GM21515 (cell line): ENCODE measurements around the gene RHOBTB3.
"Not testable (repeated sequence)": the region's sequence is repeated elsewhere in the genome, so short reads cannot be mapped to it uniquely, and the experiment has no call there.

Source experiments
- ATAC-seq: cut with Tn5 transposase; IDR thresholded peaks from one replicate; pipeline ENCODE4 v1.9.1; 2021; ENCODE audit not compliant: unreplicated experiment

RHOBTB3 gene

DNA sequence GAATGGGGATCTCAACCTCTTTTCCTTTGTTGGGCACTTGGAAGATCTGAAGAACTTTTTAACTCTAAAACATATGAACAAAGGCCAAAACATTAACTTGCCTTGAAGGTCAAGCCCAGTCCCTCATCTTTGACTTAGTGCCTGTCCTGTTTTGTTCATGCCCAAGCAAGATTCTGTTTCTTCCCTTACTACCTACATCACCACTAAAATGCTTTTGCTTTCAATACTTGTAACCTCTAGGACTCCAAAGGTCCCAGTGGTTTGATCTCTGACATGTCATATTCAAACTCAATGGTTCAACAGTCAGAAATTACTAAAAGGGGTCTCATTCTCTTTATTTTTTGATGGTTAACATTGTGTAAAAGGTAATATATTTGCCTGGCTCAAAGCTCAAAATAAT is 67.4 kb downstream of the RHOBTB3 start:
- no peak for ATAC-seq

DNA sequence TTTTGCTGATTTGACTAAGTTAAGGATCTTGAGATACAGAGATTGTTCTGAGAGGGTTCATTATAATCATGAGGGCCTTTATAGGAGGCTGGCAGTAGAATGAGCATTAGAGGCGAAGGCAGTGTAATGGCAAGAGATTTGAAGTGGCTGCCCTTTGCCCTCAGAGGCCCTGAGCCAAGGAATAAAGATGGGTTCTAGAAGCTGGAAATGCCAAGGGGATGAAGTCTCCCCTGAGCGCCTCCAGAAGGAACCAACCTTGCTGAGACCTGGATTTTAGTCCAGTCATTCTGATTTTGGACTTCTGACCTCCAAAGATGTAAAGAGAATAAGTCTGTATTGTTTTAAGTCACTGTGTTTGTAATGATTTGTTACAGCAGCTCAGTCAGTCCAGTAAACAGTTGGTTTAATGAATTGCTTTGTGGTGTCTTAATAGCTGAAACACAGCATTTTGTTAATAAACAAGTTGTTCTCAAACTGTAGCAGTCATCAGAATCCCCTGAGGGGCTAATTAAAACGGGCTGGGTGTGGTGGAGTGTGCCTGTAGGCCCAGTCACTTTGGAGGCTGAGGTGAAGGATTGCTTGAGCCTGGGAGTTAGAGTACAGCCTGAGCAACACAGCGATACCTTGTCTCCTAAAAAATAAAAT is 68.2 kb downstream of the RHOBTB3 start:
- ATAC-seq = no peak

DNA sequence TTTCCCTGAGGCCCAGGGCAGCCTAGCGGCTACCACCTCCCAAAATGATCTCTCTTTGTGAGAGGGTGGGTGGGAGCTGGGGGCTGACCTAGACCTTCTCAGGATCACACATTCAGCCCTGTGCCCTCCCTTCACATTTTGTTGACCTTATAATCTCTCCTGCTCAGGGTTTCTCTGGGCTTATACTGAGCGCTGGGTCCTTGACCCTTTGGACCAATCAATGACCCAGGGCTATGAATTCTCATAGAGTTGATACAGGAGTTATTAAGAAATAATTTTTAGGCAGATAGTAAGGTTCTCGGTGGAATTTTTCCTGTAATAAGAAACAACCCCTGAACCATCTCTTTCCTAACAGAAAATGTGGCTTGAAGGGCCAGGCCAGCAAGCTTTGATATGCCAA is 69.4 kb downstream of the RHOBTB3 start:
- no peak for ATAC-seq

DNA sequence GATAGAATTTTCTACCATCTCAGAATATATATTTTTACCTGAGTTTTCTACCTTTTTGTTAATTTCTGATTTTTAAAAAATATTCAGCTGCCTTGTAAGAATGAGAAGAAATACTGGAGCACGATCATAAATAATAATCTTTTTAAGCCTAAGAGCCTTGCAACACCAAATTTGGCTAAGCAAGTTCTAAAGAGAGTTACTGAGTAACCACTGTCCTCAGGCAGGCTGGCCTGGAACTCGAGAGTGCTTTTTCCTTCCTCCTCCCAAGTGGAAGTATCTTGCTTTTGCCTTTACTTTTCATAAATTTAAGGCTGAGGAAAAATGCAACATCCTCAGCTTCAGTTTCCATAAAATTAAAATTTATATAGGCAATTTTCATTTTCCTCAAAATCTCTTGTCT is 70.4 kb downstream of the RHOBTB3 start:
- no peak for ATAC-seq

DNA sequence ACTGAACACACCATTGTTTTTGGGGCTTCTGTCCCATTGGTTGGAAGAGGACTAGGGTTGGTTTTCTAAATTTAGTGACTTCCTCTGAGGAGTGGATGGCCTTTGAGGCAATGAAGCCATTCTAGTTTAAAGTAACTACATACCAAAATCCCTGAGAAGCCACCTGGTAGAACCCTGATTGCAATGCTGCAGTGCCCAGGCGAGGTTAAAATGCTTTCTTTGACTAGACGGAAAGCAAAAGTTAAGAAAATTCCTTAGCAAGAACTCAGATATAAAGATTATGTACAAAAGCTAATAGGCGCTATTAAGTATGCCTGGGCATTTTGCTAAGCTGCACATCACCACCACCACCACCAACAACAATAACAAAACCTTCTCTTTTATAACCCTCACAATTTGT is 70.8 kb downstream of the RHOBTB3 start:
- ATAC-seq = no peak

DNA sequence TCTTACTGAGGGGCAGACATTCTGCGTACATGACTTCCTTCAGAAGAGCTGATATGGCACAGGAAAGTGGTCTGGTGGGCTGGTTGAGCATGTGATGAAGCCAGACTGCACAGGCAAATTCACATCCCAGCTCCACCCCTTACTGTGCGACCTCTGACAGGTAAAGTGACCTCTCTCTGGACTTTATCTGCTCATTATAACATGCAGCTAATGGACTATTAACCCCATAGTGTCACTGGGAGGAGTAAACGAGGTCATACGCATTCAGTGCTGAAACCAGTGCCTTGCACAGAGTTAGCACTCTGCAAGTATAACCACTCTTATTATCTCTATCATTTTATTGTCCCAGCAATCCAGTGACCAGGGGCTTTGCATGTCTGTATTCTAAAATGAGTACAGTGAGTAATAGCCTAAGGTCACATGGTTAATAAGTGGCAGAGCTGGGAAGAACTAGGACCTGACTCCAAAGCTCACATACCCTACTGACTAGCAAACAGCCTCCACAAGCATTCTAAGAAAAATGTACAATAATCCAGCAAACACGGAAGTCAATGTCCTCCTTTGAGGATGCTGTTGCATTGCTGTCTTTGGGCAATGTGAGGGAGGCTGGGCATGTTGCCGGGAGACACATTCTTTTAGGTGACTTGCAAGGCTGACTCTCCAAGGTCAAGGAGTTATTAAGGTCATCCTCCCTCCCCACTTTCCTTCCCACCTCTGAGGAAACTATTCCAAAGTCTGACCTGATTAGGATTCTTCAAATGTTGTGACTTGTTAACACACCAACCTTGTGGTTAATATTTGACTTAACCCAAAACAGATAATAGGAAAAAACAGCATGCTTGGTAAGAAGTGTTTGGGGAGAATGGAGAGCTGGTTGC is 72.4 kb downstream of the RHOBTB3 start:
- no peak for ATAC-seq

DNA sequence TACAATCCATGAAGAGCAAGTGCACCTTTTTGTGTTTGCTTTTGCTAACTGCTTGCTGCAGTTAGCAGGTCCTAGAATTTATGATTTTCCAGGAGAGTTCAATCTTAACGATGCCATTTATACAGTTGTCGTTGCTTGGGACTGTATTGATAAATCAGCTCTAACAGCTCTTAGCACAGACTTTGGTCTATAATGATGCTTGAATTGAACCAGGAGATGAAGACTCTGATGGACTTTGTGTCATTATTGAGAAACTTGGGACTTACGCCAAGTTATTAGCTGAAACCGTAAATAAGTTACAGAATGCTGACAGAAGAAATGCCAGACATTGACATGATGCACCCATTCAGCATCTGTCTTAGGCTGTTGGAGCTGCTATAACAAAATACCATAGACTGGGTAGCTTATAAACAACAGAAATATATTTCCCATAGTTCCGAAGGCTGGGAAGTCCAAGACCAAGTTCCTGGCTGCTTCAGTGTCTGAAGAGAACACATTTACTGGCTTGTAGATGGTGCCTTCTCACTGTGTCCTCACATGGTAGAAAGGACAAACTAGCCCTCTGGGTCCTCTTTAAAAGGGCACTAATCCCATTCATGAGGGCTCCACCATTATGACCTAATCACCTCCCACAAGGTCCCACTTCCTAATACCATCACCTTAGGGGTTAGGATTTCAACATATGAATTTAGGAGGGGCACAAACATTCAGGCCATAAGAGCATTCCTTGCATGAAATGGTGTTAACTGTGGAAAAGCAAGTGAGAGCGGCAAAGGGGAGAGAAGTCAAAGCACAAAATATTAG is 73.8 kb downstream of the RHOBTB3 start:
- ATAC-seq = no peak

DNA sequence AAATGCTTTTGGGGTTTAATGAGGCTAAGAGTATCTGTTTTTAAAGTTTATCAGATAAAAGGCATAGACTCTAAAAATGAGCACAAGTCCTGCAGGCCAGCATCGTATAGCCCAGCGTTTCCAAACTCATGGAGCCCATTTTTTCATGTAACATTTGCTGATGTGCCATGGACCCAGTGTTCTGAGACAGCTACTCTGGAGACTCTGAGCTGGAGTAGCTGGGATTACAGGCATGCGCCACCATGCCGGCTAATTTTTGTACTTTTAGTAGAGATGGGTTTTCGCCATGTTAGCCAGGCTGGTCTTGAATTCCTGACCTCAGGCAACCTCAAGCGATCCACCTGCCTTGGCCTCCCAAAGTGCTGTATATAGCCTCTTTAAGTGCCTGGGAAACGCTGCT is 75.6 kb downstream of the RHOBTB3 start:
- ATAC-seq = no peak

DNA sequence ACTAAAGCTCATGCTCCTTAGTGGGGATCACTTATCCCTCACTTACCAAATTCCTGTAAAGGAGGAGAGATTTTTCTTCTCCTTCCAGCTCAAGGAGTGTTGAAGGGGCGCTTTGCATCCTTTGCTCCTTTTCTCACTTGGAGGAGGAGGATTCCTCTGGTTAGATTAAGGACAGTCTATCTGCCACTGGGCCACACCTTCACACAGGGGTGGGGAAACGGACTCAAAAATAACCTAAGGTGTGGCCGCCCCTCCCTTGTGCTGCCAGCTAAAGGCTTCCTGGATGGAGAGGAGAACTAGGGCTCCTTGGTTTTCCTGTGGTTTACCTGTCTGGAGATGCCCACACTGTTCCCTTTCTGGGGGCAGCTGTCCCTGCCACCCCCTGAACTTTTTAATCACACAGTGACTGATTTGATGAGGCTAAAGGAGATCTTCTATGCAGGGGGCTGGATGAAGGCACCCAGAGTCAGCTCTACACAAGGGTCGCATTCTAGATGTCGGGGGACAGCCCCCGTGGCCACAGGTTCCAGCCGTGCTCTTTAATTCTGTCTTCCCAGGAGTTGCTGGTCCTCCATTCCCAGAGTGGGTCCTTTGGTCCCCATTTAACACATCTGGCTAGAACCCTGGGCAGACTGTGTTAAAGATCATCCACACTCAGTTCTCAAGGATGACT is 77.0 kb downstream of the RHOBTB3 start:
- ATAC-seq = no peak

DNA sequence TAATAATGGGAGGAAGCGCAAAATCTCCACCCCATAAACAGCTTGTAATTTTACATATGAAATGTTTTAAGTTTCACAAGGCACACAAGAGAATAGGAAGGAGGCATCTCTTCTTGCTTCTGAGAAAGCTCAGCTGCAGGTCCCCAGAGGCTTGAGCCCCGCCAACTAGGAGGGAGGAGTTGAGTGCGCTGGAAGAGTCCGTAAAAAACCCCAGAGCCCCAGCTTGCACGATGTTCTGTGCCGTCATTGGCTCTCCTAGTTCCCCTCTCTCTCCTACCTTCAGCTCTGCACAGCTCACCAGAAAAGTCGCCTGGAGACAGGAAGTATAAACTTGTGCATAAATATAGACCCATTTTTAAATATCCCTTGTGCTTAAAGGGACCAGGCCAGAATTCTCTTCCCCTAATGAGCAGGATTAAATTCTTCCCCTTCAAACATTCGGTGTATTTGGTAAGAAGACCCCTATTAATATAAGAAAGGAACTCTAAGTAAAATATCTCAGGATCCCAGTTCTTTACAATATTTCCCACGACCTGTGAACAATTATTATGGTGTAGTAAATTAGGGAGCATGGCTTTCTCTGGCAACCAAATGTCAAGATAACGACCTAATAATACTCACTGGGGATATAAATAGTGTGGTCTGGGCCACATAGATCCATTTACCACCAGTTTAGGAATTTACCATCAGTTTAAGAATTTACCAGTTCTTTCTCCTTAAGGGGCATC is 77.7 kb downstream of the RHOBTB3 start:
- ATAC-seq = peak; percentile 100

DNA sequence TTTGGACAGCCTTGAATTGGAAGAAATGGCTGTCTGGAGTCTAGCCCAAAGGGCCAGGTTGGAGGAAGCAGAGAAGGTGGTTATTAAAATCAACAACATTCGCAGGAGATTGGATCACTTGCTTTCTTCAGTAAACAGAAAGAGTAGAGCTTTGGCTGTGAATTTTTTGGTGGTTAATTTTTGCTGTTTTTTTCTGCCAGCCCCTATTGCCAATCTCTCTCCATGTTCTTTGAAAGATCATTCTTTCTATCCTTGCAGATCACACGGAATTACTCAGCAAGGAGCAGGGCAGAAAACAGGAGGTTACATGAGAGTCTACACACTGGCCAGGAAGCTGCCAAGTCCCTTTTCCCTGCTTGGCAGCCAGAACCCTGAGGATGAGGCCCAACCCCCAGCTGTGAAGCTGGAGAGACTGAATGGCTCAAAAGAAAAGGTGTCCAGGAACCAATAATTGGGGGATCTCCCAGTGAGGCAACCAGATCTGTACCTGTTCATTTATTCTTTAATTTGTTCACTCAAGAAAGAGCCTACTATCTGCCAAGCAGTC is 78.4 kb downstream of the RHOBTB3 start:
- ATAC-seq = no peak

DNA sequence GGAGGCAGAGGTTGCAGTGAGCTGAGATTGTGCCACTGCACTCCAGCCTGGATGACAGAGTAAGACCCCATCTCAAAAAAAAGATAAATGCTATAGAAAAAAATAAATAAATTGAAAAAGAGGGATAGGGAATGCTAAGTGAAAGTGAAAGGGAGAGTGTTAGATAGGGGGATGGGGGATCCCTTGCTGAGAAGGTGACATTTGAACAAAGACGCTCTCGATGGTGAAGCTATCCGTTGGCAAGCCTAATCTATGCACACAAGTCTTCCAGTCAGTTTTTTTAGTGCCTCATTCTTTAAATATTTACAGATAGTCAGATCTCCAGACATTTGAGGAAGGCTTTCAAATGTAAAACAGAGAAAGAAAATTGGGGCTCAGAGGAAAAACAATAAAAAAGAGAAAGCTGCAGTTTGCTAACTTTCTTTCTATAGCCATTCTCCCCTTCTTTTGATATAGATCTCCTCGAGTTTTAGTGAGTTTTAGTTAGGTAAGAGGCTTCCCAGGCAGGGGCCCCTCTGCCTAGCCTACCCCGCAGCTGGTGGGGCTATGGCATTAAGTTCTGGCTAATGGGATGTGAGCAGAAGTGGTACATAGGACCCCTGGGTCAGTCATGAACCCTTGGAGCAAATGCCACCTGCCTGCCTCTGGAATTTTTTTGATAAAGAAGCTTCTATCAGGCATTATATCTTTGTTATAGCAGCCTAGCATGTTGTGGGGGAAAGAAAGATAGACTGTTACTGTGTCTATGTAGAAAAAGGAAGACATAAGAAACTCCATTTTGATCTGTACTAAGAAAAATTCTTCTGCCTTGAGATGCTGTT is 79.4 kb downstream of the RHOBTB3 start:
- no peak for ATAC-seq

DNA sequence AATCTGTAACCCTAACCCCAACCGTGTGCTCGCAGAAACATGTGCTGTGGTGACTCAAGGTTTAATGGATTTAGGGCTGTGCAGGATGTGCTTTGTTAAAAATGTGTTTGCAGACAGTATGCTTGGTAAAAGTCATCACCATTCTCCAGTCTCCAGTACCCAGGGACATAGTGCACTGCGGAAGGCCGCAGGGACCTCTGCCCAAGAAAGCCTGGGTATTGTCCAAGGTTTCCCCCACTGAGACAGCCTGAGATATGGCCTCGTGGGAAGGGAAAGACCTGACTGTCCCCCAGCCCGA is 79.9 kb downstream of the RHOBTB3 start:
- ATAC-seq = not testable (repeated sequence)

DNA sequence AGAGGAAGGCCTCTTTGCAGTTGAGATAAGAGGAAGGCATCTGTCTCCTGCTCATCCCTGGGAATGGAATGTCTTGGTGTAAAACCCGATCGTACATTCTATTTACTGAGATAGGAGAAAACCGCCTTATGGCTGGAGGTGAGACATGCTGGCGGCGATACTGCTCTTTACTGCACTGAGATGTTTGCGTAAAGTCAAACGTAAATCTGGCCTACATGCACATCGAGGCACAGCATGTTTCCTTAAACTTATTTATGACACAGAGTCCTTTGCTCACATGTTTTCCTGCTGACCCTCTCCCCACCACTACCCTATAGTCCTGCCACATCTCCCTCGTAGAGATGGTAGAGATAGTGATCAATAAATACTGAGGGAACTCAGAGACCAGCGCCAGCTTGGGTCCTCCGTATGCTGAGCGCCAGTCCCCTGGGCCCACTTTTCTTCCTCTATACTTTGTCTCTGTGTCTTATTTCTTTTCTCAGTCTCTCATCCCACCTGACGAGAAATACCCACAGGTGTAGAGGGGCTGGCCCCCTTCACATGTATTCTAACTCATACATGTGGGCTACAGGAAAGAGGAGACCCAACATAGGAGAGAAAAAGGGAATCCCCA is 80.4 kb downstream of the RHOBTB3 start:
- ATAC-seq = not testable (repeated sequence)

DNA sequence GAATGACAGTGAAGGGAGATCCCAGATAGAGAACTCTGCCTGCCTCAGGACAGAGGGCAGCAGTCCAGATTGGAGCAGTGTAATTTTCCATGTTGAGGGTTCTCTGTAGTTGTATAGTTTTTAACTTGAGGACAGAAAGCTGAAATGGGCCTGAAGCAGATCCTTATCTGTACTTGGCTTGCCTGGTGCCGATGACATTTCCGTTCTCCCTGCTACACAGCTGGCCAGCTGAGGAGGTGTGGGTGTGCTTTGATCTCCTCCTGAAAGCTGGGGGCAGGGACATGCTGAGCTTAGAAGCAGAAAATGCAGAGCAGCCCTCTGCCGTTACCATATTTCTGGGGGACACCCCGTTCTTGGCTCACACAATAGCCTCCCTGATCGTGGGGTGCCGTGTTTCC is 80.9 kb downstream of the RHOBTB3 start:
- no peak for ATAC-seq

DNA sequence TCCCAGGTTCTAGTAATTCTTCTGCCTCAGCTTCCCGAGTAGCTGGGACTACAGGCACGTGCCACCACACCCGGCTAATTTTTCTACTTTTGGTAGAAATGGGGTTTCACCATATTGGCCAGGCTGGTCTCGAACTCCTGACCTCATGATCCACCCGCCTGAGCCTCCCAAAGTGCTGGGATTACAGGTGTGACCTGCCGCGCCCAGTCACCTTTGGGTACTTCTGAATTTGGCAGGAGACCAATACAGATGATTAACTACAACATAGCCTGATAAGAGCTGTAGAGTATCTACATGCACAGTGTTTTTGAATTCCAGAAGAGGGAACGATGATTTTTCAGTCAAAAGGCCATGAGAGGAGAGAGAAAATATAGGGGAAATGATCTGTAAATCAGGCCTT is 81.9 kb downstream of the RHOBTB3 start:
- ATAC-seq = not testable (repeated sequence)

DNA sequence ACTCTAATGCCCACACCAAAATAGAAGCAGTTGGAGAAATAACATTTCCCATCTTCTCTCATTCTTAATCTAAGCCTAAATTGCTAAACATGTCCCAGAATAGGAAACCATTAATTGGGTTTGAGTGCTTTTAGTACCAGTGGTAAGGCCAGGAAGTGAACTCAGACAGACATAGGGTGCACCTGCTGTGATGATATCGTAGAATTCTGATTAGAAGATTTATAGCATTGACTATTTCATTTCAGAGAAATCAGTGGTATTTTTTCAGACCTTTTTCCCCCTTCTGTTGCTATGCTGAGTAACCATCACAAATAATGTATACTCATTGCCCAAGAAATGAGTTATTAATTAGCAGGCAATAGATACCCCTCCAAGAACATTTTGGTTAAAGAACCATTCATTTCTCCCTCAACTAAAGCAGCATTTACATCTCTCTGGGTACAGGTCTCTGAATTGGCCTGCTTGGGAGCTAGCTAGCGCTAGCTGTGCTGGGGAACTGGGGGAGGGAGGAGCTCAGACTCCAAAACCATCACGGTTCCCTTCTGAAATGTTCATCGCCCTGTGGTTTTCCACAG is 84.1 kb downstream of the RHOBTB3 start:
- ATAC-seq = no peak

DNA sequence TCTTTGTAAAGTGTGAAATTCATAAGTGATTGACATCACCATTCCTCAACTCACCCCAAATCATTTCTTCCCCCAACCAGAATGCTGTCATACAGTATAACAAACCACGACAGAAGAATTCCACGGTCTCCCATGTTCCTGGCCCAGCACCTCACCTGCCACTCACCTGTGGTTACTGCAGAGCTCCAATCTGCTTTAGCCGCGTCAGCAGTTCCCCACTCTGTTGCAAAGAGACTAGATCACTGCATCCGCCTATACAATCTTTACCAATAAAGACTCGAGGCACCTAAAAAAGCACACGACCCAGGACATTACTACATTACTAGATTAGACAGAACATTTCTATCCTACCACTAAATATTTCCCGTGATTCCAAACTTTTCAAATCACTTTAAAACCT is 85.2 kb downstream of the RHOBTB3 start:
- no peak for ATAC-seq

DNA sequence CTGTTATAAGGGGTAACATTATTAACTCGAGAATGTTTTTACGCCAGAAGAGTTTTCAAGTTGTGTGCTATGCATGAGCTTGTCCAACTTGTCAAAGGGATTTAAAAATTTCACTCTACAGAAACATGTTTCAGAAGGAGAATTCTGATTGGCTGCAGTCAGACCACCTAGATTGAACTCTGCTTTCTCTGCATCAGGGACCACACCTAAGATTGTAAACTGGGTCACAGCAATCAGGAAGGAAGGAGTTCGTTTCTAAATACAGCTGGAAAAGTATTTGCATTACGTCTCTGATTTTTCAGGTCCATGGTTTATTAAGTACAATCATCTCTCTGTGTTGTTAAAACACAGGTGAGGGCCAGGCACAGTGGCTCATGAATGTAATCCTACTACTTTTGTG is 85.6 kb downstream of the RHOBTB3 start:
- no peak for ATAC-seq
